Astrocyte of the cerebellum (primary cell): Measurements from ENCODE around the gene SLC37A4.
"Not testable (repeated sequence)": the region's sequence is repeated elsewhere in the genome, so short reads cannot be mapped to it uniquely, and the experiment has no call there.

ENCODE experiments used
- DNase-seq: peaks from one replicate; pipeline ENCODE4 v3.0.0-alpha.2; 2011; ENCODE audit warnings: low read depth
- H3K4me3 ChIP-seq: 2 replicates; pipeline ENCODE4 v1.5.1; 2011; ENCODE audit warnings: mild to moderate bottlenecking, low read depth, low read length, moderate library complexity
- CTCF ChIP-seq: IDR thresholded peaks from 2 replicates; pipeline ENCODE4 v1.5.1; 2012; ENCODE audit warnings: low read length, low read depth, moderate library complexity, mild to moderate bottlenecking; ENCODE audit errors: missing control alignments
- in situ Hi-C: cut with HindIII; loops from 2 replicates; pipeline ENCODE4 v1.10.0; 2017; ENCODE audit warnings: low sequenced_read_pairs

Gene SLC37A4

GRCh38 chr11:119061256-119061655, 30.6 kb upstream of the SLC37A4 start:
- TF ChIP-seq CTCF = no peak
- no peak overlapping the region for H3K4me3 ChIP-seq
- DNase-seq = no peak
- in situ Hi-C loops = no loop called here

GRCh38 chr11:119059128-119059527, 28.5 kb upstream of the SLC37A4 start:
- in situ Hi-C loops, DNase-seq, H3K4me3 ChIP-seq: not testable (repeated sequence)

GRCh38 chr11:119057000-119057769, 26.5 kb upstream of the SLC37A4 start, which contains the start of gene HYOU1:
TSS of gene HYOU1 (minus strand) at chr11:119057205. CDS start at chr11:119056160, 1,045 bp downstream.
- in situ Hi-C loops = no loop called here
- peak; percentile 86 for DNase-seq
- TF ChIP-seq CTCF = peak; percentile 43
- H3K4me3 ChIP-seq = peak within 1 kb of the TSS; percentile 81

GRCh38 chr11:119056421-119056999, 25.8 kb upstream of the SLC37A4 start:
- no peak for DNase-seq
- TF ChIP-seq CTCF = no peak
- in situ Hi-C loops = no loop called here
- H3K4me3 ChIP-seq = peak overlapping the region; percentile 81

GRCh38 chr11:119055901-119056300, 25.2 kb upstream of the SLC37A4 start:
- in situ Hi-C loops = no loop called here

GRCh38 chr11:119054418-119054817, 23.7 kb upstream of the SLC37A4 start:
- H3K4me3 ChIP-seq = no peak overlapping the region
- in situ Hi-C loops = no loop called here
- DNase-seq = no peak
- TF ChIP-seq CTCF = no peak

More at GRCh38 chr11:119055901-119056300, 25.2 kb upstream of the SLC37A4 start:
- TF ChIP-seq CTCF = no peak
- DNase-seq = no peak
- peak overlapping the region; percentile 81 for H3K4me3 ChIP-seq
